Measurements from ENCODE around the gene TPRN.

DNA sequence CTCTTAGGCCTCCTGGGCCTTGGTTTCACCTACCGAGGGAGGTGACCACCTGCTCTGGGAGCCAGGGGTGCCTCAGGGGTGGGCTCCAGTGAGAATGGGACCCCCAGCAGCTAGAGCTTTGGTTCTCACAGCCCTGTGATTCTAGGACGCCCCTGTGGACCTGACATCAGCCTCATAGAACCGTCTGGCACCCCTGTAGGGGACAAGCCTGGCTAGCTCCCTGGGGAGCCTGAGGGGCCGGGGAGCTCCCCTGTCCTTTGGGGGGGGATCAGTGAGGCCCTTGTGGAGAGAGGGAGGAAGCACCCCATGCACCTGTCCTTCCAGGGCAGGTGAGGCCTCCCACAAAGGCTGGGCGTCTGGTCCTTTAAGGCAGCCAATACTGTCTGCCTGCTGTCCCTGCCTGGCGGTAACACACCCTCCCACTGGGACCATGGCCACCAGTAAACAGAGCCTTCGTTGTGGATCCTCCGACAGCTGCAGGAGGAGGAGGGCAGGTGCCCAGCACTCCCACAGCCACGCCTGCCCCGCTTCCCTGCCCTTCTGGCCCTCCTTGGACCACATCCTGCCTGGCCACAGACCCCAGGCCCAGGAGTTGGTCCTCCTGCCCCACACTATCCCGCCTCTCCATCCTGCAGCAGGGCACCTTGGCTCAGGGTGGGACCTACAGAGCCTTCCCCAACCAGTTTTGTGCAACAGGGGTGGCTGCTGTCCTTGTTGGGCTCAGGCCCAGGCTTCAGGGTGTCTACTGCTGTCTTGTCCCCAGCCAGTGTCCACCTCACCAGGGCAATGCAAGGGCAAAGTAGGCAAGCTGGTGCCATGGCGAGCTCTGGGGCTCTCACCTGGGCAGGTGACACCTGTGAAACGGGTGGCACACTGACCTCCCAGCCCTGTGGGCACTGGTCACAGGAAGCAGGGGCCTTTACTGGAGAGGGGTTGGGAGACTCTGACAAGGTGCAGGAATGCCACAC, 37.5 kb upstream of the TPRN start:
- no peak; the same call in 1 of the 2 replicates for TF ChIP-seq POLR2AphosphoS5 (IDR thresholded peaks at IDR 0.05; ENCODE audit: low read depth)
- TF ChIP-seq, protein P1, sequence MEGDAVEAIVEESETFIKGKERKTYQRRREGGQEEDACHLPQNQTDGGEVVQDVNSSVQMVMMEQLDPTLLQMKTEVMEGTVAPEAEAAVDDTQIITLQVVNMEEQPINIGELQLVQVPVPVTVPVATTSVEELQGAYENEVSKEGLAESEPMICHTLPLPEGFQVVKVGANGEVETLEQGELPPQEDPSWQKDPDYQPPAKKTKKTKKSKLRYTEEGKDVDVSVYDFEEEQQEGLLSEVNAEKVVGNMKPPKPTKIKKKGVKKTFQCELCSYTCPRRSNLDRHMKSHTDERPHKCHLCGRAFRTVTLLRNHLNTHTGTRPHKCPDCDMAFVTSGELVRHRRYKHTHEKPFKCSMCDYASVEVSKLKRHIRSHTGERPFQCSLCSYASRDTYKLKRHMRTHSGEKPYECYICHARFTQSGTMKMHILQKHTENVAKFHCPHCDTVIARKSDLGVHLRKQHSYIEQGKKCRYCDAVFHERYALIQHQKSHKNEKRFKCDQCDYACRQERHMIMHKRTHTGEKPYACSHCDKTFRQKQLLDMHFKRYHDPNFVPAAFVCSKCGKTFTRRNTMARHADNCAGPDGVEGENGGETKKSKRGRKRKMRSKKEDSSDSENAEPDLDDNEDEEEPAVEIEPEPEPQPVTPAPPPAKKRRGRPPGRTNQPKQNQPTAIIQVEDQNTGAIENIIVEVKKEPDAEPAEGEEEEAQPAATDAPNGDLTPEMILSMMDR (conservative IDR thresholded peaks at IDR 0.05; ENCODE audit: low read depth in 2 of 2): no peak
- no peak for TF ChIP-seq NANOG (IDR thresholded peaks at IDR 0.05; ENCODE audit: borderline replicate concordance)
- TF ChIP-seq, protein P2, sequence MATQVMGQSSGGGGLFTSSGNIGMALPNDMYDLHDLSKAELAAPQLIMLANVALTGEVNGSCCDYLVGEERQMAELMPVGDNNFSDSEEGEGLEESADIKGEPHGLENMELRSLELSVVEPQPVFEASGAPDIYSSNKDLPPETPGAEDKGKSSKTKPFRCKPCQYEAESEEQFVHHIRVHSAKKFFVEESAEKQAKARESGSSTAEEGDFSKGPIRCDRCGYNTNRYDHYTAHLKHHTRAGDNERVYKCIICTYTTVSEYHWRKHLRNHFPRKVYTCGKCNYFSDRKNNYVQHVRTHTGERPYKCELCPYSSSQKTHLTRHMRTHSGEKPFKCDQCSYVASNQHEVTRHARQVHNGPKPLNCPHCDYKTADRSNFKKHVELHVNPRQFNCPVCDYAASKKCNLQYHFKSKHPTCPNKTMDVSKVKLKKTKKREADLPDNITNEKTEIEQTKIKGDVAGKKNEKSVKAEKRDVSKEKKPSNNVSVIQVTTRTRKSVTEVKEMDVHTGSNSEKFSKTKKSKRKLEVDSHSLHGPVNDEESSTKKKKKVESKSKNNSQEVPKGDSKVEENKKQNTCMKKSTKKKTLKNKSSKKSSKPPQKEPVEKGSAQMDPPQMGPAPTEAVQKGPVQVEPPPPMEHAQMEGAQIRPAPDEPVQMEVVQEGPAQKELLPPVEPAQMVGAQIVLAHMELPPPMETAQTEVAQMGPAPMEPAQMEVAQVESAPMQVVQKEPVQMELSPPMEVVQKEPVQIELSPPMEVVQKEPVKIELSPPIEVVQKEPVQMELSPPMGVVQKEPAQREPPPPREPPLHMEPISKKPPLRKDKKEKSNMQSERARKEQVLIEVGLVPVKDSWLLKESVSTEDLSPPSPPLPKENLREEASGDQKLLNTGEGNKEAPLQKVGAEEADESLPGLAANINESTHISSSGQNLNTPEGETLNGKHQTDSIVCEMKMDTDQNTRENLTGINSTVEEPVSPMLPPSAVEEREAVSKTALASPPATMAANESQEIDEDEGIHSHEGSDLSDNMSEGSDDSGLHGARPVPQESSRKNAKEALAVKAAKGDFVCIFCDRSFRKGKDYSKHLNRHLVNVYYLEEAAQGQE (IDR thresholded peaks at IDR 0.05; ENCODE audit: unreplicated experiment): no peak

Measured in GM23338 (cell line).